Endothelial cell of umbilical vein (primary cell): ENCODE data around the gene PUM2.

Source experiments
- POLR2A ChIP-seq: IDR thresholded peaks from 2 replicates; pipeline ENCODE4 v1.6.1; 2012; ENCODE audit warnings: low read depth, mild to moderate bottlenecking, control low read depth, low read length
- POLR2AphosphoS5 ChIP-seq: IDR thresholded peaks from 2 replicates; pipeline ENCODE4 v1.6.1; 2012; ENCODE audit warnings: low read depth, mild to moderate bottlenecking, control low read depth, low read length, moderate library complexity; ENCODE audit not compliant: insufficient read depth

GRCh38 chr2:20348542-20348941, 2.1 kb downstream of the PUM2 start:
- TF ChIP-seq POLR2AphosphoS5 = no peak
- no peak for TF ChIP-seq POLR2A
